HG02884 (cell line): ENCODE results near the gene SOX30.

Experiments used
- ATAC-seq: cut with Tn5 transposase; IDR thresholded peaks from one replicate; pipeline ENCODE4 v1.9.1; 2021; ENCODE audit warnings: mild to moderate bottlenecking, moderate library complexity; ENCODE audit not compliant: unreplicated experiment

Gene SOX30

GRCh38 chr5:157665467-157666070 is 13.3 kb upstream of the SOX30 start:
- ATAC-seq = no peak

DNA sequence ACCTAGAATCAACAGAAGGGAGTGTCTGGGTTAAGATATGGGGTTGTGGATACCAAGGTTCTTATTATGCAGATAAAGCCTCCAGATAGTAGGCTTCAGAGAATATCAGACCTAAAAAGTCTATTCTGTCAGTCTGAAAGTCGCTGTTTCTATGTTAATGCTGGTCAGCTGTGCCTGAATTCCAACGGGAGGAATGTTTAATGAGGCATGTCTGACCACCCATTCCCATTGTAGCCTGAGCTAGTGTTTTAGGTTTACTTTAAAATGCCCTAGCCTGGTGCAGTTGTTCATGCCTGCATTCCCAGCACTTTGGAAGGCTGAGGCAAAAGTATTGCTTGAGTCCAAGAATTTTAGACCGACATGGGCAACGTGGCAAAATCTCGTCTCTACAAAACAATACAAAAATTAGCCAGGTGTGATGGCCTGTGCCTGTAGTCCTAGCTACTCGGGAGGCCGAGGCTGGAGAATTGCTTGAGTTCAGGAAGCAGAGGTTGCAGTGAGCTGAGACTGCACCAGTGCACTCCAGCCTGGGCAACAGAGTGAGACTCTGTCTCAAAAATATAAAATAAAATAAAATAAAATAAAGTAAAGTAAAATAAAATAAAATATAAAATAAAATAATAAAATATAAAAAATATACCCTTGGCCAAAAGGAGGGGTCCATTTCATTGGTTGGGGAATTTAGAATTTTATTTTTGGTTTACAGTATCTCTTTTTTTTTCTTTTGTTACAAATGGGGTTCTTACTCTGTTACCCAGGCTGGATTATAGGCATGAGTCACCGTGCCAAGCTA is 7.8 kb upstream of the SOX30 start:
- no peak for ATAC-seq

DNA sequence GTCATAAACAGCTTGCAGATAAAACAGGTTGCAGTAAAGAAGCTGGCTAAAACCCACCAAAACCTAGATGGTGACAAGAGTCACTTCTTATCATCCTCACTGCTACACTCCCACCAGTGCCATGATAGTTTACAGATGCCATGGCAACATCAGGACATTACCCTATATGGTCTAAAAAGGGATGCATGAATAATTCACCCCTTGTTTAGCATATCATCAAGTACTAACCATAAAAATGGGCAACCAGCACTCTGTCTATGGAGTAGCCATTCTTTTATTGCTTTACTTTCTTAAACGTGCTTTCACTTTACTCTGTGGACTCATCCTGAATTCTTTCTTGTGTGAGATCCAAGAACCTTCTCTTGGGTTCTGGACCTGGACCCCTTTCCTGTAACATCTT is 6.7 kb upstream of the SOX30 start:
- no peak for ATAC-seq

DNA sequence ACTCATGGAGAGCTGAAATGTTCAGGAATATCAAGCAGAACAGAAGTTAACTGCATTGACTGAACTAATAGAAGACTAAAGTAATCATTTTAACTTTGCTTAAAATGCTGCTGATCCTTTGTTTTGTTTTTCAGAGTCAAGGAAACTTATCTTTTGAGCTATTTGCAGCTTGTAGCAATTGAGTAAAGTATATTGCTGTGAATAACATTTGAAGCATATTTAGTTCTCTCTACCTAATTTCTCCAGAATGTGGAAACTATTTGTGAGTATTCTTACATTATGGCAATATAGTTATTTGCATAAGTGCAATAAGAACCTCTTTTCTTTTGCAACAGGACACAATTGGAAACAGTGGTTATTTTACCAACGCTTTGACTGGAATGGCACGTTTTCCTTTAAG is 5.3 kb upstream of the SOX30 start:
- ATAC-seq = no peak

- ATAC-seq = no peak
These were observed 438 bp downstream of the SOX30 start for GRCh38 chr5:157651623-157652376.

DNA sequence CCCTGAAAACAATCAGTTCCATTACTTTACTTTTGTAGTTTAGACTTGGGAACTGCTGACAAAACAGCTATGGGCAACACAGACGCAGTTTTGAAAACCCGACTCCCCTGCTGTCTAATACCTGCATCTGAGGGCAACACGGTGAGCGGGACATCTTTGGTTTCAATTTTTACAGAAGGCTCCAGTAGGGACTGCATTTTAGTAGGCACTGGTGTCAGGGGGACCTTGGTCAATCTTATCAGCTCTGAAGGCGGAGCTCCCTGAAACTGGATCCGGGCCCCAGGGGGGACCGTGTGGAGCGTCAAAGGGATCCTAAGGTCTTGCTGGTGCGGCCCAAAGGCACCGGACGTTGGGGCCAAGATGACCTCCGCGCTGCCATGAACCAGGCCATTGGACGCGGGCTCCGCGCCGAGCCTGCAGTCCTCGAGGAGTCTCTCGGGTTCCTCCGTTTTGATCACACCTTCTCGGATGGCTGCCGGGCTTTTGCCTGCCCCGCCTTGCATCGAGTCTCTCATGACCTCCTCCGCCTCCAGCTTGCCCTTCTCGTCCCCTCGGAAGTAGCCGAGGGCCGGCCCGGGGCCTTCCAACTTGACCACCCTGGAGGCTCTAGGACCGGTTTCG is 1.1 kb downstream of the SOX30 start:
- no peak for ATAC-seq

GRCh38 chr5:157649101-157649500 is 3.1 kb downstream of the SOX30 start:
- ATAC-seq = no peak

- no peak for ATAC-seq
These were observed 3.8 kb downstream of the SOX30 start for GRCh38 chr5:157648275-157648990.

GRCh38 chr5:157640406-157641066 is 11.7 kb downstream of the SOX30 start:
- ATAC-seq = no peak

GRCh38 chr5:157630341-157630740 is 21.9 kb downstream of the SOX30 start:
- no peak for ATAC-seq

GRCh38 chr5:157626831-157627230 is 25.4 kb downstream of the SOX30 start:
- ATAC-seq = no peak

DNA sequence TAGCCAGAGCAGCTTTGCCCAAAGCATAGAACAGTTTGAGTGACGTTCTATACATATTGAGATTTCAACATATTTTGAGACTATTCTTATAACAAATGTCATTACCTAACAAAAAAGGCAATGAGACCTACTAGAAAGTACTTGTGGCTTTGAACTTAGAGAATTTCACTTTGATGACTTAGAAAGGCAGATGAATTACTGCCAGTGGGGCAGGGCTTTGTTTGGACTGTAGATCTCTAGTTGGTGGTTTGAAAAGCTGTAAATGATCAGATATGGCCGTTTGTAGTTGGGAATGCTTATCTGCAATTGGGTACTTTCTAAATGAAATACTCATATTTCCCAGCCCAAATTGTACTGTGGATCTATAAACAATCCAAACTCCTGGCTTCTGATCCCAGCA is 28.1 kb downstream of the SOX30 start:
- ATAC-seq = no peak

GRCh38 chr5:157620776-157621175 is 31.5 kb downstream of the SOX30 start:
- no peak for ATAC-seq

DNA sequence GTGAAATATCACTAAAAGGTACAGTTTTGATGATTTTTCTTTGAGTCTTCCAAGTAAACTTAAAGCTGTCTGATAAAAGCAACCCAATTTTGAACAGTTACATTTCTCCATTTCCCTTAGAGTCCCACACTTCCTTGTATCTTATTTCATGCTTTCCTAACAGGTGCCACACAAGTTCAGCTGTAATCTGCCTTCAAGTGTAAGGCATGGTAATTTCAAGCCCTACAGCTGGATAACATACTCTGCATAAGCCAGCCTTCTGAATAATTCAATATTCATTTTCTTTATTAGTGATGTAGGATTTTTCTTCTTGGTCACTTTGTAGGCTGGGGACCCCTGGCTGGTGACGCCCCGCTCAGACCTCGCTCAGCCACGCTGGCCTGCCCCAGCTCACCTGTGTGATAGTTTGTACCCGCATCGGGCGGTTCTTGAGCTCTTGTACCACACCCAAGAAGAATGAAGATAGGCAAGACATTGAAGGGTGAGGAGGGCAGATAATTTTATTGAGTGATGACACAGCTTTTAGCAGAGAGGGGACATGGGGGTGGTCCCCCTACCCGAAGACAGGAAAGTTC is 34.0 kb downstream of the SOX30 start:
- ATAC-seq = no peak

DNA sequence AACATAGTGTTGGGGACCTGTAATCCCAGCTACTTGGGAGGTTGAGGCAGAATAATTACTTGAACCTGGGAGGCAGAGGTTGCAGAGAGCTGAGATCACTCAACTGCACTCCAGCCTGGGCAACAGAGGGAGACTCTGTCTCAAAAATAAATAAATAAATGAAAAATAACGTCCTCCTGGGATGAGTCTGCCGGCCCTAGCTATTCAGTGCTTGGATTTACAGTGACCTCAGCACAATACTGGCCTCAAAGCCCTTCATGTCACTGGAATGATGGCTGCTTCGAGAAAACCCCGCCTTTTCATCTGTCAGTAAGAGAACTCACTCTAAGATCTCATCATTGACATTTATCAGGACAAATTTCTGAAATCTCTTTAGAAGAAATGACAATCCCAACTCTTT is 35.5 kb downstream of the SOX30 start:
- ATAC-seq = no peak

GRCh38 chr5:157613385-157614245 is 38.6 kb downstream of the SOX30 start:
- no peak for ATAC-seq

GRCh38 chr5:157612581-157612980 is 39.7 kb downstream of the SOX30 start:
- ATAC-seq = no peak

GRCh38 chr5:157611571-157612476 is 40.4 kb downstream of the SOX30 start:
- ATAC-seq = peak; percentile 72
